DMS114 treated with DMSO at 0.1 percent for 48 hours (cell line): ENCODE measurements around the gene MTMR2.
A peak's percentile ranks its signal among the peaks of the same experiment; 100 is the strongest.
"Not testable (repeated sequence)": the region's sequence is repeated elsewhere in the genome, so short reads cannot be mapped to it uniquely, and the experiment has no call there.

Experiments
- DNase-seq: peaks from one replicate; lab custom pipeline; 2025; ENCODE audit not compliant: unreplicated experiment; lab: John Stamatoyannopoulos, UW

The MTMR2 gene

DNA sequence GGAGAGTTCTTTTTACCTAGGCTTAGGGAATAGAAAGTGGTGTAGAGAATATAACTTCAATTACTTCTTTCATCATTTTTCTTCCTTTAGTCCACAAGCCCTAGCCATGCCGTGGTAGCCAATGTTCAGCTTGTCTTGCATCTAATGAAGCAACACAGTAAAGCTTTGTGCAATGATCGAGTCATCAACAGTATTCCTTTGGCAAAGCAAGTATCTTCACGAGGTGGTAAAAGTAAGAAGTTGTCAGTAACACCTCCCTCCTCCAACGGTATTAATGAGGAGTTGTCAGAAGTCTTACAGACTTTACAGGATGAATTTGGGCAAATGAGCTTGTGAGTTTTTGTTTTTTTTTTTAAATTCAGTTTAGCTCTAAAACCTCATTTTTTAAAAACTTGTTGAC is 96.2 kb downstream of the MTMR2 start:
- DNase-seq, result no peak

DNA sequence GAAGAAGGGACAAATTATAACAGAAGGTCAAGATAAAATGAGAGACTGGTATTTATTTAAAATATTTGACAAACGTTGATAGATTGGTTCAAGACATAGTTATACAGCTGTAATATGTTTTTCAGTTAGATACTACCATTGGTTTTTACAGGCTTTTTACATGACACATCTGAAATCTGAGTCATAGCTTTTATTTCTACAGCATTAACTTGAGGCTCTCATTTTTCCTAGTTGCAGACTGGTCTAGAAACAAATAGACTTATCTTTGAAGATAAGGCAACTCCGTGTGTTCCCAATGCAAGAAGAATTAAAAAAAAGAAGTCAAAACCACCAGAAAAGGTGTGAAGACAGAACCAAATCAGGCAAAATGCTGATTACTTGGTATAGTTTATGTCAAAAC is 102.3 kb downstream of the MTMR2 start:
- no peak for DNase-seq

DNA sequence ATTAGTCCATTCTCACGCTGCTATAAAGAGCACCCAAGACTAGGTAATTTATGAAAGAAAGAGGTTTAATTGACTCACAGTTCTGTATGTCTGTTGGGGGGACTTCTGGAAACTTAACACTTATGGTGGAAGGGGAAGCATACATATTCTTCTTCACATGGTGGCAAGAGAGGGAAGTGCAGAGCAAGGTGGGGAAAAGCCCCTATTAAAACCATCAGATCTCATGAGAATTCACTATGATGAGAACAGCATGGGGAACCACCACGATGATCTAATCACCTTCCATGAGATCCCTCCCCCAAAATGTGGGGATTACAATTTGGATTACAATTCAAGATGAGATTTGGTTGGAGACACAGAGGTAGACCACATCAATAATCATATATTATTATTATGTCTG is 107.9 kb downstream of the MTMR2 start:
- no peak for DNase-seq

DNA sequence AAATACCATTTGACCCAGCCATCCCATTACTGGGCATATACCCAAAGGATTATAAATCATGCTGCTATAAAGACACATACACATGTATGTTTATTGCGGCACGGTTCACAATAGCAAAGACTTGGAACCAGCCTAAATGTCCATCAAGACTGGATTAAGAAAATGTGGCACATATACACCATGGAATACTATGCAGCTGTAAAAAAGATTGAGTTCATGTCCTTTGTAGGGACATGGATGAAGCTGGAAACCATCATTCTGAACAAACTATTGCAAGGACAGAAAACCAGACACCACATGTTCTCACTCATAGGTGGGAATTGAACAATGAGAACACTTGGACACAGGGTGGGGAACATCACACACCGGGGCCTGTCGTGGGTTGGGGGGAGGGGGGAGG is 112.9 kb downstream of the MTMR2 start:
- not testable (repeated sequence) for DNase-seq

DNA sequence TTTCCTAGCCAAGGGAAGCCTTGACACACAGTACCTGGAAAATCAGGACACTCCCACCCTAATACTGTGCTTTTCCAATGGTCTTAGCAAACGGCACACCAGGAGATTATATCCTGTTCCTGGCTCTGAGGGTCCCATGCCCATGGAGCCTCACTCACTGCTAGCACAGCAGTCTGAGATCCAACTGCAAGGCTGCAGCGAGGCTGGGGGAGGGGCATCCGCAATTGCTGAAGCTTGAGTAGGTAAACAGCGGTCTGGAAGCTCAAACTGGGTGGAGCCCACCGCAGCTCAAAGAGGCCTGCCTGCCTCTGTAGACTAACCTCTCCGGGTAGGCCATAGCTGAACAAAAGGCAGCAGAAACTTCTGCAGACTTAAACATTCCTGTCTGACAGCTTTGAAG is 117.4 kb downstream of the MTMR2 start:
- DNase-seq, result not testable (repeated sequence)

DNA sequence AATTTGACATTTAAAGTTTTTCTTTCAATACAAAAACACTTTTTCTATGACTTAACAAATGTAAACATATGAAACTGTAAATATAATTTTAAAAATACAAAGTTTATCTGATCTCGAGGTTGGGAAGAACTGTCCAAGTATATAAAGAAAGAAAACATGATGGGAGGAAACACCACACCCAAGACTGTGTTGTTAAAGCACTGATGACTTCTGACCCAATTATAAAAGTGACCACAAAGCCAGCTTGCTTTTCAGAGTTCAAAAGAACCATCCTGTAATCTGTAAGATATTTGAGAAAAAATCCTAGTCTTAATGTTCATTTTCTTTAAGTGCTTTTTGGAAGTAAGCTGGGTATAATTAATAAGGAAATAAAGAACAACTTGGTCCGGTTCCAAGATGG is 118.0 kb downstream of the MTMR2 start:
- no peak for DNase-seq

DNA sequence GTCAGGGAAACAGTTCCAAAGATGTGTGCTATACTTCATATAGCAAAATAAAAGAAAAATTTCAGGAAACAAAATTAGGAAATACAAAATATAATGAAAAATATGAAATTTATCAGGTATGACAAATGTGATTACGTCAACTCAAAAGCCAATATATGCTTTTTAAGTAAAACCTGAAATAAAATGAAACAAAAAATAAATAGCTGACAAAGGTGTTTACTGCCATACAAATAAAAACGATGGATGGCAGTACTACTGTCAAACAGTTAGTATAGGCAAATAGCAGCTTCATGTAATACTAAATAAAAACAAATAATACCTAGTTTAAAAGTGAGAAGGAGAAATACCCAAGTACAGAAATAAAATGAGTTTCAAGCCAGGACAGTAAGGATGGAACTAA is 119.9 kb downstream of the MTMR2 start:
- no peak for DNase-seq

DNA sequence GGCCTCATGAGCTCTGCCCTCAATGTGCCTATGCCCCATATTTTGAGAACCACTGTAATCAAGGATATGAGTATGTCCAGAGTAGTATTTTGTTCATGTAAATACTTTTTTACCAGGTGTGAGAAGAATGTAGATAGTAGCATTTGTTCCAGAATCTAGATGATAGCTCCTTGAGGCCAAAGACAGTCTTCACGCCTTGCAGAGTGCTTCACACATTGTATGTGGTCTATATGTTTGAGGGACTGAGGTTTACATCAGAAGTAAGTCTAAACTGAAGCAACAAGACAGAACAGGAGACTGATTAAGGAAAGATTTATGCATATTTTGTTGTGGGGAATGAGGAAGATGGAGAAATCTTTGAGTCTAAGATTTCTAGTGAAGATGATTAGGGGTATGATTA is 121.1 kb downstream of the MTMR2 start:
- DNase-seq, result no peak

DNA sequence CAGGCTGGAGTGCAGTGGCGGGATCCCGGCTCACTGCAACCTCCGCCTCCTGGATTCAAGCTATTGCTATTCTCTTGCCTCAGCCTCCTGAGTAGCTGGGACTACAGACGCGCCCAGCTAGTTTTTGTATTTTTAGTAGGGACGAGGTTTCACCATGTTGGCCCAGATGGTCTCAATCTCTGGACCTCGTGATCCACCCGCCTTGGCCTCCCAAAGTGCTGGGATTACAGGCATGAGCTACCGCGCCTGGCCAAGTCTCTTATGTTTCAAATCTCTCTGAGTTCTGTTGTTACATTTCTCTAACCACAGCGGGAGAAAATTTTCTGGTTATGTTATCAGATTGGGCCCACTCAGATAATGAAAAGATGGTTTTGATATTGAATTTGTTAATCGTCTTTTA is 123.5 kb downstream of the MTMR2 start:
- DNase-seq, result no peak

DNA sequence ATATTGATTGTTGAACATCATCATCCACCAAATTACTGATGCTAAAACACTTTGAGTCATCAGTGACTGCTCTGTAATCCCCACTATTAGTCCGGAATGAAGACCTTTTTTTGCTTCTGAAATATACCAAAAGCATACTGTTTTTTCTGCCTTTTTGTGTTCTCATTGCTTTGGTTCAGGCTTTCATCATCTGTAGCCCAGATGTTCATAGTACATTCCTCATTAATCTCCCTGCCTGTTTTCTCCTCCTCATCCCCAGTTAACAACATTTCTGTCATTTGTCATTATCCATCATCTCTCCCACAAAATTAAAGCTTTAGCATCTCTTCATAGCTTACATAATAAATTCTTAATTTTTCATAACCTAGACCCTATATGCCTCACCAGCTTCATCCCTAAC is 124.4 kb downstream of the MTMR2 start:
- DNase-seq, result no peak

DNA sequence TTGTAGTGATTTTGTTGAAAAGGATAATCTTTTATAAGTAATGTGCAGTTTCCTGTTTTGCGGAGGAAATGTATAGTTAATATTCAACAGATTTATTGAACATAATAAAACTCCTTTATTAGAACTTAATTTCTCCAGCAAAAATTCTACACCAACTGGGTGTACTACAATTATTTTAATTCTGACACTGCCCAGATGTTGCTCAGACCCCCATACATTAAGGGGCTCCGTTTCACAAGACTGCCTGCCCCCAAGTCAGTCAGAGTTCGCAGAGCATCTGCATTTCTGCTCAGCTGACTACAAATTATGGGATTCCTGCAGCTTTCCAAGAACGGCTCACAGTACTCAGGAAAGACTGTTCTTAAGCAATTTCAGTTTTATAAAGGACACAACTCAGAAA is 127.4 kb downstream of the MTMR2 start:
- no peak for DNase-seq

DNA sequence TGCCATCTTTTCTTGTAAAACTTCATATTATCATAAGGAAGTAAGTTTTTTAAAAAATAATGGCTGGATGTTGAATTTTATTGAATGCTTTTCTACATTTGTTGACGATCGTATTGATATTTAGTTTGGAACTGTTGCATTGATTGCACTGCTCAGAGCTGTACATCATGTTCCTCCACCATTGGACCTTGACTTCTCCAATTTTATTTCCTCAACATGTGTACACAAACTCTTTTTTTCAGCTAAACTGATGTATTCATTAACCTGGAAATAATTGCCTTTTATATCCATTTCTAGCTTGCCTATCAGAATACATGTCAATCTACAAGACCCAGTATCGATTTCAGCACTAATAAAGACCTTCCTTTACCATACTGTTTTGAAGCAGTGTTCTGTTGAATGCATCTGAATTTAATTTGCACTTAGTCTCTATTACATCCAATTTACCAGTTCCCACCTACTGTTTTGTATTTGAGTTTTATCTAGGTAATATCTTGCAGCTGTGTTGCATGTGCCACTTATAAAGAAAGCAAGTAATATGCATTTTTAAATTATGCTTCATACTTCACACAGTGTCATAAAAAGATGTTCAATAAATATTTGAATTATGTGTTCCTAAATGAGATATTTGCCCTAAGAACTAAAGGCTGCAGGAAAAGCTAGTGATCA is 128.1 kb downstream of the MTMR2 start:
- no peak for DNase-seq

DNA sequence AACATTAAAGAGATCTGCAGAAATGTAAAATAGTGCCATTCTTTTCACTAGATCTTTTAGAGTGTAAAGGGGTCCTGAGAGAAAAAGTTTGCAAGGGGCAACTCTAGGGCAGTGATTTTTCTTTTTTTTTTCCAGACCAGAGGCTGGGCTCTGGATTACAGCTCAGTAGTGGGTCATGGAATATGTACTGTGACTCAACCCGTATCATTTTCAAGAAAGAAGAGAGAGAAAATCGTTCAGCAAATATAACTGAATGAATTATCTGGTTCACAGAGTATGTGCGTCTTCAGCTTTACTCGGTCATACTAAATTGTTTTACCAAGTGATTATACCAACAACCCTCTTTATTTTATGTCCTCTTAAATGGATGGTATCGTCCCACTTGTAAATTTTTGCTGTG is 129.8 kb downstream of the MTMR2 start:
- no peak for DNase-seq

DNA sequence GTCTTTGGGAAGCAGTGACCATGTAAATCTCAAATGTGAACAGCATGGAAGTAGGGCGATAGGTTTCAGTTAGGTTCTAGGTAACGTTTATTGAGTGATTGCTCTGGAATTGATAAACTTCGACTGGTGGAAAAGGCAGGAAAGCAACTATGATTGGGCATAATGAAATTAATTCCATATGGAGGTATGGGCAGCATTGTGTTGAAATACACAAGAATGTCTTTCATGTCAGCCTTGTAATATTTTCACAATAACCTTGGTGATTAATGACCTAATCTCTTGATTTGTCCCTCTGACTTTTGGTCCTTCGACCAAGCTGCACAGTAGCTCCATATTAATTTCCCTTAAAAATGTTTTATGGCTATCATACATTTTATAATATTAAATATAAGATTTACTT is 130.8 kb downstream of the MTMR2 start:
- DNase-seq, result no peak

DNA sequence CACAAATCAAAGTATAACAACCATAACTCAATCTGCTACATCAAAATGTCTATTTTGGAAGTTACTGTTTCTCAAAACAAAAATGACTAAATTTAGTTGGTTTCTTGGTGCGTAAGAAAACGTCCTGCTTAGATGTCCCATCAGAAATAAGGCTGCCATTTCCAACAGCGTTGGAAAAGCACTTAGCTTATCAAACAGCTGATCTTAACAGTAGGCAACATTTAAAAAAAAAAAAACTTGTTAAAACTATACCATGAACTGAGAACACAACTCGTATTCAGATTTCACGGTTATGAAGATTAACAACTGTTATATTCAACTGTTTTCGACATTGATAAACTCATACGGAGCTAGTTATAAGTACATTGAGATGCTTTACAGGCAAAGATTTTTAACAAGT is 131.2 kb downstream of the MTMR2 start:
- no peak for DNase-seq

DNA sequence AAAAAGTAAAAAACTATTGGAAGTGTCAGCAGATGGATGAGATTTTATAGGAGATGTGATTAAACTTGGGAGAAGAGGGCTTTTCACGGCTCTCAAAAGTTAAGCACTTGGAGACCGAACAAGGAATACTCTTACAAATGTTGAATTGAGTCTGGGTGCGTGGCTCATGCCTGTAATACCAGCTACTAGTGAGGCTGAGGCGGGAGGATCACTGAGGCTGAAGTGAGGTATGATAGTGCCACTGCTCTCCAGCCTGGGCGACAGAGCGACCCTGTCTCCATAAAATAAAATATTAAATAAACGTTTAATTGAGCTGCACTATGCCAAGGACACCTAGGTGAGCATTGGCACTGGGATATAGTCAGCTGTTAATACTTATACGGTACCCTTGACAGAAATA is 131.7 kb downstream of the MTMR2 start:
- DNase-seq, result no peak

DNA sequence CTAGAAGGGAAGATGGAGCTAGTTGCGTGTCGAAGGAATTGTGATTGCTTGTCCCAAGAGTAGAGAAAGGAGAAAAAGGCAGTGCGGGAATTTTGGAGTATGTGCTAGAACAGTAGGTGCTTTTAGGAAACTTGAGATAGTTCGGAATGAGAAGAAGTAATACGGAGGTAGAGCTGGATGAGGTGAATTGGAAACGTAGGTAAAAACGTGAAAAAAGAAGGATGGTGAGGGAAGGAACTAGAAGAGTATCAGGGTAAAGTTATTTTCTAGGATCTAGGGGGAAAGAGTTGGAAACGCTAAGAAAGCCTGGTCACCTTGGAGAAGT is 132.2 kb downstream of the MTMR2 start:
- no peak for DNase-seq

DNA sequence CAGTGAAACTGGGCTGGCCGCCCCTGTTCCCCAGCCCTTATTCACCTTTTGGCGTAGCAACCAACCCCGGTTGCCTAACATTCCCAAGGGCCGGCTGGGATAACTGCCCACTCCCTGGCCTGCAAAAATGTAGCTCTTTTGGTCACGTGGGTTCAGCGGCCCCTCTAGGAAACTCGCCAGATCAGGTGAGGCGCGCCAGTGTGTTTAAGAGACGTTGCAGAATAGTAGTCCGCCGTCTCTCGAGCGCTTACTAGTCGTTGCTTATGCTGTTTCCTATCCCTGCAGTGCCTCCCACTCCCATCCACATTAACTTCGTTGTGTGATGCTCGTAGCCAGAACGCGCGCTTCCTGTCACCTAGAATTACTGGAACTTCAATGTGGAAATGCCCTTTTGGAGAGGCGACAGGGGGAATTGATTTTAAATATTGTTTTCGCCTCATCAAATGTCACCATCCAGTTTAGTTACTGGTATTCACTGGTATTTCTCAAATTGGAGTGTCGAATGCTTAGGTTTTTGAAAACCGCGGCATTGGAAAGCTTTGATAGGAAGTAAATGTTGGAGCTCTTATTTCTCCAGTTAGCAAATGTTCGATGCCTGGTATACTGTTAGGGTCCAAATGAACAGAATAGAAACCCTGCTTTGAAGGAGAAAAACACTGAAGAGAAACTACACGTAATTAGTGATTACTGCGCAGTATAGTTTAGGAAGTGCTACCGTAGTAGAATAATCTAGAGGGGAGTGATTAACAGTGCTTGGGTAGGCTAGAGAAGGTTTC is 132.8 kb downstream of the MTMR2 start:
- DNase-seq, result no peak

DNA sequence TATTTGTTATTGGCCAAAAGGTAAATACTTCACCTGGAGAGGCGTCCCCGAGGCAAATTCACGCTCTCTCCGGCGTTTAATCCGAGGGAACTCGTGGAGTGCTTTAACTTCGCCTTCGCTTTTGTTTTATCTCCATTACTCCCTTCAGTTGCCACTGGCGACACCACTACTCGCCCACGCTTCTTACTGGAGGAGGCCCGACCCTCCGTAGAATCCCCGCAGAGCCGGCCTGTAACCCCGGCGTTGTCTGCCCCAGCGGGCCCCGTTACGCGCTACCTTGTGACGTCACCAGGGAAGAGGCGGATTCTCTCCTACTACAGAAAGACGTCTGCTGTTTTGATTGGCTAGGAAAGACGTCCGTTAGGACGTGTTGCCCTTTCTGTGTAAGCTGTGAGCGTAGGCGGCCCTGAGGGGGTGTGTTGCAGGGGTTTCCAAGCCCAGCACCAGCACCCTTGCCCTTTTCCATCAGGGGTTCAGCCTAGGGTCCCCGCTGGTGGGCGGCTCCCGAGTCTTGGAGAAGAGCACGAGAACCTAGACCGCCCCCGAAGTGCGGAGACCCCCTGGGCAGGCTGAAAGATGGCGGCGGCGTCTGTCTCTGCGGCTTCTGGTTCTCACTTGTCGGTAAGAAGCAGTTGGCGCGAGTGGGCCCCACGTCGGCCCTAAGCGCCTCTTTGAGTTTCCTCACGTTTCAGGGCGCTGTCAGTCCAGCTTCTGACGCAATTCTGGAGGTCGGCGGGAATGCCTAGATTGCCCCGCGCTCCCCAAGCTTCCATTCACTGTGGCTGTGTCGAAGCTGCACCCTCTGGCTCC is 133.6 kb downstream of the MTMR2 start, which contains the start of gene CEP57:
Gene CEP57 (plus strand): TSS at position 376 of the 810 bp plus-strand sequence. CDS start 201 bp downstream, at position 577.
- DNase-seq, result peak; percentile 88

DNA sequence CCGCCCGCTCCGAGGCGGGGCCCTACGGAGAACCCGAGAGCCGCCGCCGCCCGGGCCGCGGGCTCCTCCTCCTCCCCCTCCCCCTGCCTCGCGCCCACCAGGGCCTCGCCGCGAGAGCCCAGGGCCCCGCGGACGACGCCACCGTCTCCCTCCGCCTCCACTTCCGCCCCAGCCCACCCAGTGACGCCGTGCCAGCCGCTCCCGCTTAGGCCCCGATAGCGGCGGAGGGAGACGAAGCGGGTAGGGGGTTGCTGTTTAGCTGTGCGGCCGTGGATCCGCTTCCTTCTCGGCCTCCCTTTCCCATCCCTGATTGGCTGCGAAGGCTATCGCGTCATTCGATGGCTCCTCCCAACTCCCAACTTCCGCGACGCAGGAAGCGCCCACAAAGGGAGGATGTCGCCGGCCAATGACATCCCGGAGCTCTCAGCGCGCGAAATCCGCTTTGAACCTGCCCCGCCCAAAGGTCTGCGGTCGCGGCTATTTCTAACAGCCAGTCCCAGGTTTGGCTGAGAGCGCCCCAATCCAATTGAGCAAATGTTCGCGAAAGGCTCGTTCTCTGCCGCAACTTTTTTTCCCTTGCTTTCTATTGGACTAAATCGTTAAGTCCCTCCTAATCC is 134.3 kb downstream of the MTMR2 start, which contains the start of gene FAM76B:
Gene FAM76B (minus strand): TSS at position 277 of the 617 bp plus-strand sequence. CDS start 304 bp downstream, outside the sequence.
- DNase-seq, result peak; percentile 90

DNA sequence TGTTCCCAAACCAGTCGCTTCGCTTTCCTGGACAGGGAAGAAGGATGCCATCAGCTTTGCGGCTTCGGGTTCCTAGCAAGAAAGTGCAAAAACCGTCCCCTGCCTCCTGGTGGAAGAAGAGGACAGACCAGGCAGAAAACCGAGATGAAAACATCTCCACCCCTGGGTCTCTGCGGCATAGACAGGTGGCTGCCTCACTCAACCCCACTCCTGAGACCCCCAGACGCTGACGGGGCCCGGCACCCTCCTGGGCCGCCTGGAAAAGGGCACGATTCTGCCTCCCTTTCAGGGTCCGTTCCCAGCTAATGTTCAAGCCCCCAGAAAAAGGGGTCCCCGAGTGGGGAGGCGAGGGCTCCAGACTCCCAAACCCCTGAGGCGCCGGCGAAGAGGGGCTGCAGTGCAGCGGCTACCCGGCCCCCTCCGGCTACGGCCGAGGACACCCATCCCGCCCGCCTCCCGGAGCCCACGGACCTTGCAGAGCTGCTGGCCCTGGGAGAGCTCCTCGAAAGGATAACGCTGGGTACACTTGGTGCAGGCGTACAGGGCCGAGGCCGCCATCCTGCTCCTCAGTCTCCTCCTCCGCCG is 134.9 kb downstream of the MTMR2 start:
- peak; percentile 7 for DNase-seq
